GM19452 (cell line): ENCODE results near the gene TRPC1.

Experiments used
- ATAC-seq: cut with Tn5 transposase; IDR thresholded peaks from one replicate; pipeline ENCODE4 v1.9.1; 2021; ENCODE audit not compliant: unreplicated experiment

The TRPC1 gene

GRCh38 chr3:142828703-142829305 lies 105.0 kb downstream of the TRPC1 start:
- peak; percentile 99 for ATAC-seq

- ATAC-seq: no peak
Observed at GRCh38 chr3:142837526-142837925, 113.7 kb downstream of the TRPC1 start.

- ATAC-seq: no peak
Observed at GRCh38 chr3:142839831-142840230, 116.0 kb downstream of the TRPC1 start.

GRCh38 chr3:142844339-142844977 lies 120.6 kb downstream of the TRPC1 start:
- peak; percentile 67 for ATAC-seq

- ATAC-seq: no peak
Observed at GRCh38 chr3:142846779-142847577, 123.1 kb downstream of the TRPC1 start.

- no peak for ATAC-seq
Observed at GRCh38 chr3:142849148-142849547, 125.3 kb downstream of the TRPC1 start.

- ATAC-seq: no peak
Observed at GRCh38 chr3:142850395-142851023, 126.7 kb downstream of the TRPC1 start.

GRCh38 chr3:142852009-142852408 lies 128.2 kb downstream of the TRPC1 start:
- no peak for ATAC-seq

- no peak for ATAC-seq
Observed at GRCh38 chr3:142853270-142854168, 129.7 kb downstream of the TRPC1 start.

GRCh38 chr3:142857056-142857455 lies 133.2 kb downstream of the TRPC1 start:
- no peak for ATAC-seq
